C4-2B (cell line): Measurements from ENCODE around the gene FAM83E.

Experiments used
- ZFX ChIP-seq: fragments of 450-650 bp; IDR thresholded peaks from 2 replicates; pipeline ENCODE4 v1.6.1; 2017
- TF ChIP-seq, protein P1 (sequence below): fragments of 450-650 bp; conservative IDR thresholded peaks from 2 replicates; pipeline ENCODE4 v1.5.1; 2017; ENCODE audit warnings: mild to moderate bottlenecking

DNA sequence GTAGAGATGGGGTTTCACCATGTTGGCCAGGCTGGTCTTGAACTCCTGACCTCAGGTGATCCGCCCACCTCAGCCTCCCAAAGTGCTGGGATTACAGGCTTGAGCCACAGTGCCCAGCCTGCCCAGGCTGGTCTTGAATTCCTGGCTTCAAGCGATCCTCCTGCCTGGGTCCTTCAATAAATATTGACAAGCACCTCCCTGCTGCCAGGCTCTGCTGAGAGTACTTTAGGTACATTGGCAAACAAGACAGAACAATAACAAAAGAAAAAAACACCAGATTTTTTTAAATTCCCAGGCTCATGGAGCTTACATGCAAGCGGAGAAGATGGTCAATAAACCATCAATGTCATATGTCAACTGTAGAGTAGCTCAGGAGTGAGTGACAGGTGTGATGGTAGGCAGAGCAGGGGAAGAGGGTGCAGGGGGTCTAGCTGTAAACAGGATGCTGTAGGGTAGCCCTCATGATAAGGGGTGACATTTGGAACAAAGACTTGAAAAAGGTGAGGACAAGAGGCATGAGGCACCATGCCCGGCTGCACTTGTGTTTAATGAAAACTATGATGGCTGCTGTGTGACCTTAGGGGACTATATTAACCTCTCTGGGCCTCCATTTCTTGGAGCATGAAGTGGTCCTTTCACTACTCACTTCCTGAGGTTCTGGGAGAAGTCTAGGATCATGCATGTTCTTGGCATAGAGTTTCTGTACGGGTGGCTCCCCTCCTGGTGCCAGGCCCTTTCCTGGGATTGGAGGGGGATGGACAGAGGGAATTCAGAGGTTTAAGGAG, 43.3 kb downstream of the FAM83E start:
- TF ChIP-seq, protein P1, sequence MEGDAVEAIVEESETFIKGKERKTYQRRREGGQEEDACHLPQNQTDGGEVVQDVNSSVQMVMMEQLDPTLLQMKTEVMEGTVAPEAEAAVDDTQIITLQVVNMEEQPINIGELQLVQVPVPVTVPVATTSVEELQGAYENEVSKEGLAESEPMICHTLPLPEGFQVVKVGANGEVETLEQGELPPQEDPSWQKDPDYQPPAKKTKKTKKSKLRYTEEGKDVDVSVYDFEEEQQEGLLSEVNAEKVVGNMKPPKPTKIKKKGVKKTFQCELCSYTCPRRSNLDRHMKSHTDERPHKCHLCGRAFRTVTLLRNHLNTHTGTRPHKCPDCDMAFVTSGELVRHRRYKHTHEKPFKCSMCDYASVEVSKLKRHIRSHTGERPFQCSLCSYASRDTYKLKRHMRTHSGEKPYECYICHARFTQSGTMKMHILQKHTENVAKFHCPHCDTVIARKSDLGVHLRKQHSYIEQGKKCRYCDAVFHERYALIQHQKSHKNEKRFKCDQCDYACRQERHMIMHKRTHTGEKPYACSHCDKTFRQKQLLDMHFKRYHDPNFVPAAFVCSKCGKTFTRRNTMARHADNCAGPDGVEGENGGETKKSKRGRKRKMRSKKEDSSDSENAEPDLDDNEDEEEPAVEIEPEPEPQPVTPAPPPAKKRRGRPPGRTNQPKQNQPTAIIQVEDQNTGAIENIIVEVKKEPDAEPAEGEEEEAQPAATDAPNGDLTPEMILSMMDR = no peak
- TF ChIP-seq ZFX = no peak
